K562 (cell line): ENCODE results near the gene FAIM.

ENCODE experiments used
- CEBPZ ChIP-seq: fragments of 150-350 bp; IDR thresholded peaks from 2 replicates; pipeline ENCODE4 v1.6.1; 2014; ENCODE audit warnings: low read depth, mild to moderate bottlenecking, low read length, borderline replicate concordance
- CHD2 ChIP-seq: IDR thresholded peaks from 2 replicates; pipeline ENCODE4 v1.6.1; 2011; ENCODE audit warnings: low read depth, low read length
- CLOCK ChIP-seq: fragments of 250-450 bp; sonication (Bioruptor Pico); IDR thresholded peaks from 2 replicates; pipeline ENCODE4 v1.4.0; 2020; ENCODE audit warnings: mild to moderate bottlenecking, moderate library complexity, borderline replicate concordance
- CXXC5 ChIP-seq: fragments of 250-450 bp; sonication (Bioruptor Pico); IDR thresholded peaks from 2 replicates; pipeline ENCODE4 v1.8.0; 2022; ENCODE audit warnings: inconsistent platforms, mild to moderate bottlenecking, moderate library complexity
- EZH2 ChIP-seq: IDR thresholded peaks from 2 replicates; pipeline ENCODE4 v1.6.1; 2012; ENCODE audit warnings: low read depth, mild to moderate bottlenecking, inconsistent platforms, low read length, borderline replicate concordance
- GABPB1 ChIP-seq: sonication (generic); formaldehyde crosslinking; IDR thresholded peaks from 2 replicates; pipeline ENCODE4 v1.8.0; 2022; ENCODE audit warnings: mild to moderate bottlenecking, missing genetic modification reagents
- HOXB6 ChIP-seq: fragments of 250-450 bp; sonication (Bioruptor Pico); IDR thresholded peaks from 2 replicates; pipeline ENCODE4 v1.5.1; 2022; ENCODE audit warnings: mild to moderate bottlenecking, borderline replicate concordance
- NCOR1 ChIP-seq: fragments of 450-650 bp; IDR thresholded peaks from 2 replicates; pipeline ENCODE4 v1.6.1; 2016; ENCODE audit warnings: mild to moderate bottlenecking, moderate library complexity
- POLR2A ChIP-seq: fragments of 450-650 bp; conservative IDR thresholded peaks from 2 replicates; pipeline ENCODE4 v1.6.1; 2016
- RUNX1 ChIP-seq: sonication (generic); IDR thresholded peaks from 2 replicates; pipeline ENCODE4 v1.6.1; 2016; ENCODE audit warnings: antibody characterized with exemption, low read depth
- SP1 ChIP-seq: sonication (generic); formaldehyde crosslinking; IDR thresholded peaks from 2 replicates; pipeline ENCODE4 v1.8.1; 2022; ENCODE audit warnings: mild to moderate bottlenecking, missing genetic modification reagents
- ZNF12 ChIP-seq: sonication (generic); formaldehyde crosslinking; IDR thresholded peaks from 2 replicates; pipeline ENCODE4 v1.4.0; 2020; ENCODE audit warnings: mild to moderate bottlenecking, missing genetic modification reagents
- ZZZ3 ChIP-seq: fragments of 450-650 bp; IDR thresholded peaks from 2 replicates; pipeline ENCODE4 v1.6.1; 2016; ENCODE audit warnings: antibody characterized with exemption, mild to moderate bottlenecking, moderate library complexity
- TF ChIP-seq, protein P1 (sequence below), 2 experiments: fragments of 450-650 bp in 1 of 2; sonication (generic) in 1 of 2; formaldehyde crosslinking; conservative IDR thresholded peaks; 2 replicates each; pipeline versions ENCODE4 v1.4.0 to v1.8.1; 2020 to 2022; ENCODE audit warnings: mild to moderate bottlenecking in 1 of 2, missing genetic modification reagents in 1 of 2

- TF ChIP-seq CEBPZ (no peak), ZNF12 (CRISPR knock-in tag) (no peak), SP1 (CRISPR knock-in tag) (no peak), CXXC5 (CRISPR knock-in tag) (no peak), RUNX1 (no peak), ZZZ3 (no peak), CHD2 (no peak), NCOR1 (no peak), CLOCK (CRISPR knock-in tag) (no peak), GABPB1 (no peak), POLR2A (no peak), EZH2 (no peak), HOXB6 (no peak)
- TF ChIP-seq, protein P1, sequence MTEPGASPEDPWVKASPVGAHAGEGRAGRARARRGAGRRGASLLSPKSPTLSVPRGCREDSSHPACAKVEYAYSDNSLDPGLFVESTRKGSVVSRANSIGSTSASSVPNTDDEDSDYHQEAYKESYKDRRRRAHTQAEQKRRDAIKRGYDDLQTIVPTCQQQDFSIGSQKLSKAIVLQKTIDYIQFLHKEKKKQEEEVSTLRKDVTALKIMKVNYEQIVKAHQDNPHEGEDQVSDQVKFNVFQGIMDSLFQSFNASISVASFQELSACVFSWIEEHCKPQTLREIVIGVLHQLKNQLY (CRISPR knock-in tag; conservative IDR thresholded peaks at IDR 0.05), result no peak
Observed at GRCh38 chr3:138625707-138626365, 17.3 kb downstream of the FAIM start.
